ENCODE data around the gene DDX59. TPM values are rescaled to one million over a fixed set of nuclear protein-coding genes. Genes with fewer than 3 reads are reported as not detected.

Gene DDX59
- total and polyA plus RNA-seq, 9 donors = 13.7 to 19.9 (median 16.8) TPM

- peaks cover 2% of the 10 kb centered on the region for H3K4me1 ChIP-seq (ENCODE audit: control insufficient read depth, insufficient read depth, low read length)
- no peak for DNase-seq
- H3K36me3 ChIP-seq (ENCODE audit: control insufficient read depth, insufficient read depth, low read length) = no peaks in the 10 kb centered on the region
- WGBS (ENCODE audit: insufficient coverage) = no CpG with 5 or more reads among the region's 4 CpGs
- no peak overlapping the region for H3K4me3 ChIP-seq (ENCODE audit: low read length)
- no peak overlapping the region for H3K27ac ChIP-seq (ENCODE audit: low read length)
- no peaks in the 10 kb centered on the region for H3K27me3 ChIP-seq (ENCODE audit: control insufficient read depth, insufficient read depth, low read length)
- no peaks in the 10 kb centered on the region for H3K9me3 ChIP-seq (replicated peaks; ENCODE audit: control insufficient read depth, low read depth, low read length)
Observed at GRCh38 chr1:200673952-200674823, 4.5 kb upstream of the DDX59 start.

GRCh38 chr1:200671235-200671786, 1.6 kb upstream of the DDX59 start:
- no peaks in the 10 kb centered on the region for H3K9me3 ChIP-seq (replicated peaks; ENCODE audit: control insufficient read depth, low read depth, low read length)
- DNase-seq = no peak
- no peak overlapping the region for H3K4me3 ChIP-seq (ENCODE audit: low read length)
- H3K4me1 ChIP-seq (ENCODE audit: control insufficient read depth, insufficient read depth, low read length) = peaks cover 4% of the 10 kb centered on the region
- H3K27me3 ChIP-seq (ENCODE audit: control insufficient read depth, insufficient read depth, low read length) = no peaks in the 10 kb centered on the region
- H3K27ac ChIP-seq (ENCODE audit: low read length) = no peak overlapping the region
- WGBS (ENCODE audit: insufficient coverage) = 100% methylated on average over 2 of the region's 5 CpGs
- H3K36me3 ChIP-seq (ENCODE audit: control insufficient read depth, insufficient read depth, low read length) = peaks cover 2% of the 10 kb centered on the region

- peaks cover 6% of the 10 kb centered on the region for H3K4me1 ChIP-seq (ENCODE audit: control insufficient read depth, insufficient read depth, low read length)
- H3K9me3 ChIP-seq (replicated peaks; ENCODE audit: control insufficient read depth, low read depth, low read length) = no peaks in the 10 kb centered on the region
- DNase-seq = peak; percentile 86
- H3K27me3 ChIP-seq (ENCODE audit: control insufficient read depth, insufficient read depth, low read length) = no peaks in the 10 kb centered on the region
- 0% methylated on average over 3 of the region's 14 CpGs for WGBS (ENCODE audit: insufficient coverage)
- H3K36me3 ChIP-seq (ENCODE audit: control insufficient read depth, insufficient read depth, low read length) = peaks cover 5% of the 10 kb centered on the region
- H3K4me3 ChIP-seq (ENCODE audit: low read length) = peak overlapping the region; percentile 59
- peak overlapping the region; percentile 98 for H3K27ac ChIP-seq (ENCODE audit: low read length)
Observed at GRCh38 chr1:200670242-200671118, 773 bp upstream of the DDX59 start.

GRCh38 chr1:200668514-200669313, 993 bp downstream of the DDX59 start:
- H3K27ac ChIP-seq (ENCODE audit: low read length) = peak overlapping the region; percentile 97
- WGBS (ENCODE audit: insufficient coverage) = 31% methylated on average over 2 of the region's 7 CpGs
- no peaks in the 10 kb centered on the region for H3K9me3 ChIP-seq (replicated peaks; ENCODE audit: control insufficient read depth, low read depth, low read length)
- no peaks in the 10 kb centered on the region for H3K27me3 ChIP-seq (ENCODE audit: control insufficient read depth, insufficient read depth, low read length)
- H3K4me3 ChIP-seq (ENCODE audit: low read length) = peak overlapping the region; percentile 78
- no peak for DNase-seq
- H3K4me1 ChIP-seq (ENCODE audit: control insufficient read depth, insufficient read depth, low read length) = peaks cover 6% of the 10 kb centered on the region
- peaks cover 20% of the 10 kb centered on the region for H3K36me3 ChIP-seq (ENCODE audit: control insufficient read depth, insufficient read depth, low read length)

GRCh38 chr1:200666309-200666708, 3.4 kb downstream of the DDX59 start:
- Histone ChIP-seq H3K4me1 (ENCODE audit: control insufficient read depth, insufficient read depth, low read length) (peaks cover 6% of the 10 kb centered on the region), H3K27ac (ENCODE audit: low read length) (no peak overlapping the region), H3K9me3 (replicated peaks; ENCODE audit: control insufficient read depth, low read depth, low read length) (no peaks in the 10 kb centered on the region), H3K27me3 (ENCODE audit: control insufficient read depth, insufficient read depth, low read length) (no peaks in the 10 kb centered on the region), H3K36me3 (ENCODE audit: control insufficient read depth, insufficient read depth, low read length) (peaks cover 30% of the 10 kb centered on the region), H3K4me3 (ENCODE audit: low read length) (no peak overlapping the region)
- no peak for DNase-seq
- WGBS (ENCODE audit: insufficient coverage) = 54% methylated on average over 7 of the region's 8 CpGs

DNA sequence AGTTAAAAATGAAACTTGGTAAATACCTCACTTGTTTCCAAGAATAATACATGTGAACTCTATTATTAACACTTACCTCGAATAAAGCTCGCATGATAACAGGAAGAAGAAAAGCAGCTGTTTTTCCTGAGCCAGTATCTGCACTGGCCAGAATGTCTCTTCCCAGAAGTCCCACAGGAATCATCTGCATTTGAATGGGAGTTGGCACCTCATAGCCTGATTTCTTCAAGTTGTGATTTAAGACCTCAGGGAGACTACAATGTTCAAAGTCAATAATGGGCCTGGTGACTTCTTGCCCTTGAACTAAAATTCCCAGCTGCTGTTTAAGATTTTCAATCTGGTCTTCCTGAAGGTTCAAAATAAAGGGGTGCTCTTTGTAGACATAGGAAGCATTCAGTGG, 3.8 kb downstream of the DDX59 start:
- peaks cover 6% of the 10 kb centered on the region for H3K4me1 ChIP-seq (ENCODE audit: control insufficient read depth, insufficient read depth, low read length)
- H3K27ac ChIP-seq (ENCODE audit: low read length) = no peak overlapping the region
- no CpG with 5 or more reads among the region's 2 CpGs for WGBS (ENCODE audit: insufficient coverage)
- H3K27me3 ChIP-seq (ENCODE audit: control insufficient read depth, insufficient read depth, low read length) = no peaks in the 10 kb centered on the region
- H3K36me3 ChIP-seq (ENCODE audit: control insufficient read depth, insufficient read depth, low read length) = peaks cover 32% of the 10 kb centered on the region
- H3K4me3 ChIP-seq (ENCODE audit: low read length) = no peak overlapping the region
- H3K9me3 ChIP-seq (replicated peaks; ENCODE audit: control insufficient read depth, low read depth, low read length) = no peaks in the 10 kb centered on the region
- peak; percentile 67 for DNase-seq

DNA sequence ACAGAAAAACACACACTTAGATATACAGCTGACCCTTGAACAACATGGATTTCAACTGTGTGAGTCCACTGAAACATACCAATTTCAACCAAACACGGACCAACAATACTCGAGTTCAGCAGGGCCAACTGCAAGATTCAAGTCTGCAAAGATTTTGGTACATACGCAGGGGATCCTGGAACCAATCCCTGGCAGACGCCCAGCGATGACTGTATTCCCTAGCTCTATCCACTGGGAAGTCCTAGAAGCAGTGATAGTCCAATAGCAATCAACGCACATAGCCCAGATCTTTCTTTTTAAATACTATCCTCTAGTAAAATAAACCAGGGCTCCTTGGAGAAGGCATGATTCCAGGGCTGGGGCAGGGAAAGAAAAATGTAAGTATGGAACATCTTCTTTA, 9.0 kb downstream of the DDX59 start:
- 87% methylated on average over 5 of the region's 6 CpGs for WGBS (ENCODE audit: insufficient coverage)
- no peak overlapping the region for H3K27ac ChIP-seq (ENCODE audit: low read length)
- H3K36me3 ChIP-seq (ENCODE audit: control insufficient read depth, insufficient read depth, low read length) = peaks cover 64% of the 10 kb centered on the region
- DNase-seq = peak; percentile 27
- no peaks in the 10 kb centered on the region for H3K27me3 ChIP-seq (ENCODE audit: control insufficient read depth, insufficient read depth, low read length)
- no peaks in the 10 kb centered on the region for H3K9me3 ChIP-seq (replicated peaks; ENCODE audit: control insufficient read depth, low read depth, low read length)
- H3K4me1 ChIP-seq (ENCODE audit: control insufficient read depth, insufficient read depth, low read length) = no peaks in the 10 kb centered on the region
- H3K4me3 ChIP-seq (ENCODE audit: low read length) = no peak overlapping the region

DNA sequence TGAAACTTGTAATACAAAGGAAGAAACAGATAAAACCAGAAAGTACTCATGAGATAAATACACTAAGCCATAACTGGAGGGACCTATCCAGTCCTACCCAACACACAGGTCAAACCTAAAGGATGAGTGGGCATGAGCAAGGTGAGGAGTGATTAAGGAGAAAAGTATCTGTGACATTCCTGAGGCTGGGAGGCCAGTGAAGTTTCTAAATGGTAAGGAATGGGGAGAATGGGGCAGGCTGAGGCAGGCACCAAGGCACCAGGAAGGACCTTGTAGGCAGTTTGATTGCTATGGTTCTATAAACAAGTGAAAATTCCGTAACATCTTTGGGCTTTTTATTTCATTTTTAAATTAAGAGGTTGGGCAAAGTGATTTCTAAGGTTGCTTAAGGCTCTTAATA, 10.4 kb downstream of the DDX59 start:
- Histone ChIP-seq H3K27ac (ENCODE audit: low read length) (no peak overlapping the region), H3K9me3 (replicated peaks; ENCODE audit: control insufficient read depth, low read depth, low read length) (no peaks in the 10 kb centered on the region), H3K27me3 (ENCODE audit: control insufficient read depth, insufficient read depth, low read length) (no peaks in the 10 kb centered on the region), H3K4me1 (ENCODE audit: control insufficient read depth, insufficient read depth, low read length) (no peaks in the 10 kb centered on the region), H3K36me3 (ENCODE audit: control insufficient read depth, insufficient read depth, low read length) (peaks cover 62% of the 10 kb centered on the region), H3K4me3 (ENCODE audit: low read length) (no peak overlapping the region)
- DNase-seq = no peak
- WGBS (ENCODE audit: insufficient coverage) = 86% methylated on average over 1 of the region's 1 CpG

GRCh38 chr1:200658037-200658818, 11.5 kb downstream of the DDX59 start:
- Histone ChIP-seq H3K27ac (ENCODE audit: low read length) (no peak overlapping the region), H3K9me3 (replicated peaks; ENCODE audit: control insufficient read depth, low read depth, low read length) (no peaks in the 10 kb centered on the region), H3K27me3 (ENCODE audit: control insufficient read depth, insufficient read depth, low read length) (no peaks in the 10 kb centered on the region), H3K36me3 (ENCODE audit: control insufficient read depth, insufficient read depth, low read length) (peaks cover 59% of the 10 kb centered on the region), H3K4me1 (ENCODE audit: control insufficient read depth, insufficient read depth, low read length) (no peaks in the 10 kb centered on the region), H3K4me3 (ENCODE audit: low read length) (no peak overlapping the region)
- WGBS (ENCODE audit: insufficient coverage) = no CpG with 5 or more reads among the region's 4 CpGs
- DNase-seq = no peak

Data from muscle of leg (tissue), 11 donors.